H7 (cell line): ENCODE data around the gene CHD2. TPM values are rescaled to one million over a fixed set of nuclear protein-coding genes. Genes with fewer than 3 reads are reported as not detected.

ENCODE experiments used
- DNase-seq: peaks from one replicate; pipeline ENCODE4 v3.0.0; 2012
- H3K27me3 ChIP-seq: 2 replicates; pipeline ENCODE4 v1.6.0; 2011; ENCODE audit warnings: mild to moderate bottlenecking, low read length; ENCODE audit not compliant: control insufficient read depth, insufficient read depth
- H3K36me3 ChIP-seq: replicated peaks from 2 replicates; pipeline ENCODE4 v1.5.1; 2011; ENCODE audit warnings: low read length; ENCODE audit not compliant: control insufficient read depth, insufficient read depth
- H3K4me3 ChIP-seq: 2 replicates; pipeline ENCODE4 v1.5.1; 2011; ENCODE audit warnings: low read depth, mild to moderate bottlenecking, control low read depth, low read length, moderate library complexity; ENCODE audit not compliant: insufficient read depth
- total RNA-seq: library from RNA; depleted of rRNA; stranded (reverse); fragments of >200 nt; shearing (Covaris generic); gene quantifications from 2 replicates; pipeline ENCODE4 v1.2.3, GENCODE V29; 2014

The CHD2 gene
- total RNA-seq, 1 experiment from 2014 or later = 29.7 TPM

DNA sequence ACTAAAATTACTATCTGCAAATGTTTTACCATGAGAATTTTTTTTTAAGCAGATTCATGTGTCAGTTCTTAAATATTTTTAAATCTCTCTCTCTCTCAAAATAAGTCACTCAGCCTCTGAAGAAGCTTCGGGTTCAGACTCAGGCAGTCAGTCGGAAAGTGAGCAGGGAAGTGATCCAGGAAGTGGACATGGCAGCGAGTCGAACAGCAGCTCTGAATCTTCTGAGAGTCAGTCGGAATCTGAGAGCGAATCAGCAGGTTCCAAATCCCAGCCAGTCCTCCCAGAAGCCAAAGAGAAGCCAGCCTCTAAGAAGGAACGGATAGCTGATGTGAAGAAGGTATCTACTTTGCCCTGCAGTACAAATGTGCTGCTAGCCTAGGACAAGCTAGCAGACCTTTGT is 24.1 kb downstream of the CHD2 start:
- Histone ChIP-seq H3K36me3 (peaks cover 22% of the 10 kb centered on the region), H3K27me3 (no peaks in the 10 kb centered on the region), H3K4me3 (no peak overlapping the region)
- DNase-seq = no peak

DNA sequence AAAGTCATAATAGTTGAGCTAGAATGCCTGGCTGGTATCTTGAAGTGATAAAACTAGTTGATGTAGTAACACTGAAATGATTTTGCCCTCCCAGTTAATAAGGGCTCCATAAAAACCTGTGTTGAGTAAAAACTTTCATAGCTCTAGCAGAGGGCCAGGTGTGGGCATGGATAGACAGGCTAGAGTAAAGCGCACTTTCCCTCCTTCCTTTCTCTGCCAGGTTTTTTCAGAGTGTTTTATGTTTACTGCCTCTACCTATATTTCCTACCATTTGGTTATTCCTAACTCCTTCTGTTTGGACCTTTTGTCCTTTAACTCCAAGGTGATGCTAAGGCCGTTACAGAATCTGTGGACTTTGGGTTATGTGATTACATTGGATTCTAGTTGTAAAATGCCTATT is 25.3 kb downstream of the CHD2 start:
- no peak overlapping the region for H3K4me3 ChIP-seq
- no peak for DNase-seq
- H3K27me3 ChIP-seq = no peaks in the 10 kb centered on the region
- H3K36me3 ChIP-seq = peaks cover 24% of the 10 kb centered on the region

DNA sequence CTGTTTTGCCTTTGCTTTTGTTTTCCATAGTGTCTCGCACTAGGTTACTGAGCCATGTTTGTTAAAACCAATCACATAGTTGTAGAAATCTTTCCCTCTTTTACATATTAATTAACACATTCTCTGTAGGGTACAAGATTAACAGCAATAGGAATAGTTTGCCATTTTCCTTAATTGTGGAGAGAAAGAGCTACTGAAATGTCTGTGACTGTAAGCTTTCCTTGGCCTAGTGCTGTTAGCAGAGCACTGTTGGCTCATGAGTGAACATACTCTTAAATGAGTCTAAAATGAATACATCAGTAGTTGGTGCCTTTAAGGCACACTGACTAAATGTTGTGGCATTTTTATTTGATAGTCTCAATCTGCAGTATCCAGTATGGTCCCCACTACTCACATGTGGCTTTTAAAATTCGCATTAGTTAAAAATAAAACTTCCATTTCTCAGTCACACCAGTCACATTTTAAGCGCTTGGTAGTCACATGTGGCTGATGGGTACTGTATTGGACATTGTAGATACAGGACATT is 28.2 kb downstream of the CHD2 start:
- H3K4me3 ChIP-seq = no peak overlapping the region
- H3K36me3 ChIP-seq = peaks cover 27% of the 10 kb centered on the region
- H3K27me3 ChIP-seq = no peaks in the 10 kb centered on the region
- no peak for DNase-seq

DNA sequence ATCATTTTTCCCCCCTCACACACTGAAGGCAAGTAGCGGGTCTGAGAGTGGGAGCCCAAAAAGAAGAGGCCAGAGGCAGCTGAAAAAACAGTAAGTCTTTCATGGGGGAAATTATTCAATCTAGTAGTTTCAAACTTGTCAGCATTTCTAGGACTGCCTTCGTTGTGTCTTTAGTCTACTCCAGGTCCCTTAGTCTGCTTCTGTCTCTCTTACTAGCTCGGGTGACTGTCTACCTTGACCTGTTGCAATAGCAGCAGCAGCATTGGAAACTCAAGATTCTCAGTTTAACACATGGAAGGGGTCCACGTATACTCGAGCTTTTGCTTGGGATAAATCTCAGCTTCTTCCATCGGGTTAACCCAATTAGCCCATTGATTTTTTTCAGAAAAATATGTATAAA is 28.9 kb downstream of the CHD2 start:
- DNase-seq = no peak
- H3K36me3 ChIP-seq = peaks cover 29% of the 10 kb centered on the region
- no peaks in the 10 kb centered on the region for H3K27me3 ChIP-seq

DNA sequence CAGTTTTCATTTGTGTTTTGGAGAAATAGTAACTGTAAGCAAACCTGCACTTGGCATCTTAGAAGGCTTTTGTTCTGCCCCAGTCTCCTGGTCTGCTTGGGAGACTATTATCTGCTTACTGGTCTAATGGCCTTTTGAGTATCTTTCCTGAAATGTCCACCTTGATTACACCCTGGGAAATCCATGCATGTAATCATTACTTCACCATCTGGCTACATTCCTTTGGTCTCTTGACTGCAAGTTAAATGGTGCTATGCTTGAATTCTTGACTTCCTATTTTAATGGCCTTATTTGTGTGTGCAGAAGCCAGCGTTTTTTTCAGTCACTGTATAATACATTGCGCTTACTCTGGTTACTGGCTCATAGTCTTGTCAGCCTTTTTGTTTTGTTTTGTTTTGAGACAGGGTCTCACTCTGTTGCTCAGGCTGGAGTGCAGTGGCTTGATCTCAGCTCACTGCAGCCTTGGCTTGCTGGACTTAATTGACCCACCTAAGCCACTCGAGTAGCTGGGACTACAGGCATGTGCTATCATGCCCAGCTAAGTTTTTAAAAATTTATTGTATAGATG is 30.0 kb downstream of the CHD2 start:
- no peak for DNase-seq
- H3K27me3 ChIP-seq = no peaks in the 10 kb centered on the region
- peaks cover 25% of the 10 kb centered on the region for H3K36me3 ChIP-seq
- no peak overlapping the region for H3K4me3 ChIP-seq

More for the DNA sequence above, 28.9 kb downstream of the CHD2 start:
- no peak overlapping the region for H3K4me3 ChIP-seq

DNA sequence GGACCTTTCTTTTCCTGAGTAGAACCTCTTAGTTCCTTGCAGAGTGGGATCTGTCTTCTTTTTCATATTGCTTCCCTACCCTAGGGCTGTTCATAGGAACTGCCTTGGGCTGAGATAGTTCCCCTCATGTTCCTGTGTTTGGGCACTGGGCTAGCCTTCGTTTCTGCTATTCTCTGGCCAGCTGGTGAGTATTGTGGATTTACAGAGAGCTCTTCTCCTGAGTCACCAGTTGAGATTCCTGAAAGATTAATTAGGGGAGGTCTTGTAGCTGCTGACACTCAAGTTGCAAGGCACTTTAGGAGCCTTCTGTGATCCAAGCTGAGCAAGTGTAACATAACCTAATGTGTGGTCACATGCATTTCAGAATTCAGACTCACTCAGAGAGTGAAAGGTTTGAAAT is 30.7 kb downstream of the CHD2 start:
- Histone ChIP-seq H3K36me3 (peaks cover 22% of the 10 kb centered on the region), H3K27me3 (no peaks in the 10 kb centered on the region), H3K4me3 (no peak overlapping the region)
- DNase-seq = no peak

DNA sequence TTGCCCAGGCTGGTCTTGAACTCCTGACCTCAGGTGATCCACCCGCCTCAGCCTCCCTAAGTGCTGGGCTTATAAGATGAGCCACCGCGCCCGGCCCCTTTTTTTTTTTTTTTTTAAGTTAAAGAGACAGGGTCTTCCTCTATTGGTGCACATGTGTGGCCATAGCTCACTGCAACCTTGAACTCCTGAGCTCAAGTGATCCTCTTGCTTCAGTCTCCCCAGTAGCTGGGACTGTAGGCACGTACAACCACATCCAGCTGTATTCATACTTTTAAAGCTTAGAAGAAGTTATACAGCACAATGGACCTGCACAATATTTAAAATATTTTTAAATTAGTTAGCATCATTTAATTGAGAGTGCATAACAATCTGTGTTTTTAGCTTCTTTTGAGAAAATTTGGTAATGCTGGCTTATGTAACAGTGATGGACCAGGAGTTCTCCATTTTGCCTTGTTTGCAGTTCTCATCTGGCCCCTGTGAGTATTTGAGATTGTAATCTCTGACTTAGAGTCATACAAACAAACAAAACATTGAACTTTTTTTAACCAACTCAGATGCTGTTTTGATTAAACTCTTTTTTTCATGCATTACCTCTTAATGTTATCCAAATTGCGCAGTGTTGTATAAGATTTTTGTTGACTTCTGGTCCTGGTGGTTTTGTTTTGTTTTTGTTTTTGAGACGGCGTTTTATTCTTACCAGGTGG is 33.0 kb downstream of the CHD2 start:
- Histone ChIP-seq H3K4me3 (no peak overlapping the region), H3K36me3 (peaks cover 24% of the 10 kb centered on the region), H3K27me3 (no peaks in the 10 kb centered on the region)
- DNase-seq = no peak

DNA sequence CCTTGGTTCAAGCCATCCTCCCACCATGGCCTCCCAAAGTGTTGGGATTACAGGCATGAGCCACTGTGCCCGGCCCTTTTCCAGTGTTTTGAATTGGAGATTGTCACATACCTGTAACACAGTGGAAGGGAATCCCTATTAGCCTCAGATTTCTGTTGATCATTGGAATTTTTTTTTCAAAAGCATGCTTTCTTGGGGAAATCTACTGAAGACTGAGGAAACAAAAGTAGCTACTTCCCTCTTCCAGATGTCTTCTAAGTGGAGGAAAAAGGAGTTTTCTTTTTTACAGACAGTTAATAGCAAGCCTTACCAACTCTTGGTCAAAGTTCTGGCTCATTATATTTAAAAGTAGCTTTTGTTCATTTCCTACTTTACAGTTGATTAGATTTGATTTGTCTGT is 33.7 kb downstream of the CHD2 start:
- no peak for DNase-seq
- H3K27me3 ChIP-seq = no peaks in the 10 kb centered on the region
- H3K4me3 ChIP-seq = no peak overlapping the region
- peaks cover 20% of the 10 kb centered on the region for H3K36me3 ChIP-seq

DNA sequence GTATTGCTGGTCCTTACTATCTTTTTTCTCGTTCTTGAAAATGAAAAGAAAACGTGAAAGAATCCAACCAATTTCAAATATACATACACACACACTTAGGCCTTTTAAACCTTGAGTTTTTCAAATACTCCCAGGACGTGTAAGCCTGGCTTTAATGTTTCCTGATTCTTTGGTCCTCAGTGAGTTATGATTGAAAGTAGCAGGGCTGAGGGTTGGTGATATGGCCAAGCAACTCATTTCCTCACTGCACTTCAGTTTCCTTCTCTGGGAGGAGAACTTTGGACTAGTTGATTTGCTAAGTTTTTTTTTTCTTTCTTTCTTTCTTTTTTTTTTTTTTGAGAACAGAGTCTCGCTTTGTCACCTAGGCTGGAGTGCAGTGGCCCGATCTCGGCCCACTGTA is 34.6 kb downstream of the CHD2 start:
- Histone ChIP-seq H3K27me3 (no peaks in the 10 kb centered on the region), H3K36me3 (peaks cover 22% of the 10 kb centered on the region), H3K4me3 (no peak overlapping the region)
- DNase-seq = no peak

DNA sequence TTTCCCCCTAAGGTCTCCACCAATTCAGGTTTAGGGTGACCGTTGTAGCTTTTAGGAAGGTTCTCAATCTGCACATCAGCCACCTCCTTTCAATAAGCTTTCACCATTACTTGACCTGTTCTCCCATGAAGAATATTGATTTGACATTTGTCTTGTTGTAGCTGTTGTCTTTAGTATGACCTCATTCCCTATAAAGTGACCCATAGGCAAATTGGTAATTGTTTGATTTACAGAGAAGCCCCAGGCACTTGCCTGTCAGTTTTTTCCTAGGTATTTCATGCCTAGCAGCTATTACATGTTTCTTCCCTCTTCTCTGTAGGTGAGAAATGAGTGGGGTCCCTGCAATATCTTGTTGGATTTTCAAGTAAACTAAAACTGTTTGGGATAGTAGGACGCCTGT is 36.0 kb downstream of the CHD2 start:
- Histone ChIP-seq H3K27me3 (no peaks in the 10 kb centered on the region), H3K36me3 (peaks cover 19% of the 10 kb centered on the region), H3K4me3 (no peak overlapping the region)
- no peak for DNase-seq

DNA sequence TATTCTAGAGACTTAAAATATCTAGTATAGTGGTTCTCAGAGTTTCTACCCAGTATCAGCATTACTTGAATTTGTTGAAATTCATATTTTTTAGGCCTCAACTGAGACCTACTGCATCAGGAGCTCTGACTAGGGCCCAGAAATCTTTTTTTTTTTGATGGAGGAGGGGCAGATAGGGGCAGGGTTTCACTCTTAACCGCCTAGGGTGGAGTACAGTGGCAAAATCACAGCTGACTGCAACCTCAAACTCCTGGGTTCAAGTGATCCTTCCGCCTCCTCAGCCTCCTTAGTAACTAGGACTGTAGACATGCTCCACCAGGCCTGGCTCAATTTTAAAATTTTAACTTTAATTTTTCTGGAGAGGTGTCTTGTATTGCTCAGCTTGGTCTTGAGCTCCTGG is 36.6 kb downstream of the CHD2 start:
- Histone ChIP-seq H3K36me3 (peaks cover 16% of the 10 kb centered on the region), H3K4me3 (no peak overlapping the region)

DNA sequence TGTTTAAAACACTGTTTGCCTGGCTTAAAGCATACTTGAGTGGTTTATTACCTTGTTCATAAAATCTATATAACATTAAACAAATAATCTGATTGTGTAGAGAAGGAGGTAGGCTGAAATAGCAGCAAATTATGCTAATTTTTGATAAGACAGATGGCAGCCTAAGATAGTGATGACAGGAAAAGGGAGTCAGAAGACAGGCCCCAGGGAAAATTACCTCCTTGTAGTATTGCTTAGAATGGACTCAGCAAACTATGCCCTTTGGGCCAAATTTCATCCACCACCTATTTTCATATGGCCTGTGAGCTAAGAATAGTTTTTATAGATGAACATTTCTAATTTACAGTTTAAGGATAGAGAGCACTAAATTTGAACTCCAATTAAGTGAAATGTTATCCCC is 37.8 kb downstream of the CHD2 start:
- no peaks in the 10 kb centered on the region for H3K27me3 ChIP-seq
- H3K36me3 ChIP-seq = peaks cover 21% of the 10 kb centered on the region
- no peak for DNase-seq
- H3K4me3 ChIP-seq = no peak overlapping the region

More for the DNA sequence above, 36.6 kb downstream of the CHD2 start:
- no peak for DNase-seq
- no peaks in the 10 kb centered on the region for H3K27me3 ChIP-seq

DNA sequence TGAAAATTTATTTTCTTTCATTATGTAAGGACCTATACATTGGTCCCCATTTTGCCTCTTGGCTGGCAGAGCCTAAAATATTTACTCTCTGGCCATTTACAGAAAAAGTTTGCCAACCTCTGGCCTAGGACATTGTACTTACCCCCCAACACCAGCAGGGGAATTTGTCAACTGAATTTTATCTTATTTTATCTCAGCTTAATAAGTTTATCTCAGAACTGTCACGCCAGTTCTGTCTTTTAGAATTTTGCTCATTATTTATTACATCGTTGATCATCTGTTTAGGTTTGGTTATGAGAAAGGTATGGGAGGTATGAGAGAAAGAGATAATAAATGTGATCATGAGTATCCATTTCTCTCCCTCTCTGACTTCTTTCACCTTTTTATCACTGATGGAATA is 38.3 kb downstream of the CHD2 start:
- Histone ChIP-seq H3K27me3 (no peaks in the 10 kb centered on the region), H3K4me3 (no peak overlapping the region), H3K36me3 (peaks cover 25% of the 10 kb centered on the region)
- no peak for DNase-seq

DNA sequence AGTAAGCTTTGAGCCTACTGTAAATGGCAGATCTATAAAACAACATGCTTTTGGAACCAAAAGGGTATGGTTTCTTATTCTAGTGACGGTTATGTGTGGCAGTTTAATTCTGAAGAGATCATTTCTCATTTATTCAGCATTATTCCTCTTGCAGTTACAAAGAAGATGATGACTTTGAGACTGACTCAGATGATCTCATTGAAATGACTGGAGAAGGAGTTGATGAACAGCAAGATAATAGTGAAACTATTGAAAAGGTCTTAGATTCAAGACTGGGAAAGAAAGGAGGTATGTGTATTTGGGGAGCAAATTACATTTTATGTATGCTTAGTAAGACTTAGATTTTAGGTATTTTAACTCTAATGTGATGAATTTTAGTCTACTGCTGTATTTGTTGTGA is 41.5 kb downstream of the CHD2 start:
- DNase-seq = no peak
- Histone ChIP-seq H3K4me3 (no peak overlapping the region), H3K27me3 (no peaks in the 10 kb centered on the region), H3K36me3 (peaks cover 31% of the 10 kb centered on the region)

DNA sequence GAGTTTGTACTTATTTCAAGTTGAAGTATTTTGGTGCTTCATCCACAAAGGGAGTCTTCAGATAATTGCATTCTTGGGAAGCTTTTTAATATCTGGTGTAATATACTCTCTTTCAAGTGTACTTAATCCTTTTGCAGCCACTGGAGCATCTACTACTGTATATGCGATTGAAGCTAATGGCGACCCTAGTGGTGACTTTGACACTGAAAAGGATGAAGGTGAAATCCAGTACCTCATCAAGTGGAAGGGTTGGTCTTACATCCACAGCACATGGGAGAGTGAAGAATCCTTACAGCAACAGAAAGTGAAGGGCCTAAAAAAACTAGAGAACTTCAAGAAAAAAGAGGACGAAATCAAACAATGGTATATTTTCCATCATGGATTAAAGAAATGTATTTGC is 42.6 kb downstream of the CHD2 start:
- Histone ChIP-seq H3K36me3 (peaks cover 34% of the 10 kb centered on the region), H3K27me3 (no peaks in the 10 kb centered on the region), H3K4me3 (no peak overlapping the region)
- no peak for DNase-seq
